Tibial nerve (tissue), 4 donors: ENCODE measurements around the gene LRRC3C. TPM values are rescaled to one million over a fixed set of nuclear protein-coding genes. Genes with fewer than 3 reads are reported as not detected.

Experiments
- DNase-seq, 2 donors: peaks; one replicate each; pipeline ENCODE4 v3.0.0-alpha.2; 2019; ENCODE audit warnings: low spot score in 2 of 2
- H3K27ac ChIP-seq, 4 donors: fragments of 200-600 bp; sonication (generic) in 3 of 4; one replicate each; pipeline ENCODE4 v1.5.1; 2017 to 2019; ENCODE audit warnings: mild to moderate bottlenecking in 1 of 4
- H3K27me3 ChIP-seq, 2 donors: fragments of 200-600 bp; sonication (generic) in 1 of 2; one replicate each; pipeline versions ENCODE4 v1.5.1 to v1.6.0; 2017 to 2019
- H3K36me3 ChIP-seq, 3 donors: fragments of 200-600 bp; sonication (generic); one replicate each; pipeline ENCODE4 v1.5.1; 2018 to 2019
- H3K4me1 ChIP-seq, 4 donors: fragments of 200-600 bp; sonication (generic) in 3 of 4; one replicate each; pipeline ENCODE4 v1.5.1; 2017 to 2019
- H3K4me3 ChIP-seq, 4 donors: fragments of 200-600 bp; sonication (generic) in 3 of 4; one replicate each; pipeline ENCODE4 v1.5.1; 2017 to 2019; ENCODE audit warnings: mild to moderate bottlenecking in 1 of 4, moderate library complexity in 1 of 4
- H3K9me3 ChIP-seq, 4 donors: fragments of 200-600 bp; sonication (generic) in 3 of 4; one replicate each; pipeline ENCODE4 v1.5.1; 2017 to 2019
- CTCF ChIP-seq, 5 experiments: fragments of 200-600 bp in 3 of 5; fragments of 450-650 bp in 2 of 5; sonication (generic) in 3 of 5; IDR thresholded peaks; one replicate each; pipeline ENCODE4 v1.5.1; 2016 to 2019; ENCODE audit warnings: antibody characterized with exemption in 5 of 5, mild to moderate bottlenecking in 3 of 5, moderate library complexity in 2 of 5
- EP300 ChIP-seq, 2 donors: sonication (generic); formaldehyde crosslinking; IDR thresholded peaks; one replicate each; pipeline ENCODE4 v1.6.1; 2017; ENCODE audit warnings: antibody characterized with exemption in 2 of 2, mild to moderate bottlenecking in 1 of 2
- POLR2A ChIP-seq, 2 donors: fragments of 450-650 bp; IDR thresholded peaks; one replicate each; pipeline ENCODE4 v1.6.1; 2017; ENCODE audit warnings: antibody characterized with exemption in 2 of 2, mild to moderate bottlenecking in 2 of 2, moderate library complexity in 2 of 2
- WGBS, 2 donors: methylation state at CpG; one replicate each; pipeline ENCODE4 v1.1.5; 2018; 5-methylcytosine and 5-hydroxymethylcytosine counted together
- total RNA-seq, 4 donors: library from RNA; depleted of rRNA; stranded (reverse); fragments of >200 nt; gene quantifications; one replicate each; pipeline ENCODE4 v1.1.0, GENCODE V29; 2016

LRRC3C gene
- total RNA-seq, 4 donors from 2014 or later, result not detected

GRCh38 chr17:39981766-39982375, 54.3 kb downstream of the LRRC3C start:
- Histone ChIP-seq H3K27me3 (no peaks in the 10 kb centered on the region), H3K36me3 (peaks cover 0 to 29% (median 24%) of the 10 kb centered on the region in 3 donors), H3K4me1 (peaks cover 0 to 35% (median 21%) of the 10 kb centered on the region in 4 donors), H3K9me3 (no peaks in the 10 kb centered on the region), H3K27ac (peak overlapping the region in 2 of 4 donors; percentile 92 to 96), H3K4me3 (peak overlapping the region; percentile 63 to 95 (median 90))
- TF ChIP-seq CTCF (IDR thresholded peaks at IDR 0.05), result no peak
- WGBS, 2 donors, result 23 to 33% methylated on average over 7 of the region's 7 CpGs
- DNase-seq, result no peak

DNA sequence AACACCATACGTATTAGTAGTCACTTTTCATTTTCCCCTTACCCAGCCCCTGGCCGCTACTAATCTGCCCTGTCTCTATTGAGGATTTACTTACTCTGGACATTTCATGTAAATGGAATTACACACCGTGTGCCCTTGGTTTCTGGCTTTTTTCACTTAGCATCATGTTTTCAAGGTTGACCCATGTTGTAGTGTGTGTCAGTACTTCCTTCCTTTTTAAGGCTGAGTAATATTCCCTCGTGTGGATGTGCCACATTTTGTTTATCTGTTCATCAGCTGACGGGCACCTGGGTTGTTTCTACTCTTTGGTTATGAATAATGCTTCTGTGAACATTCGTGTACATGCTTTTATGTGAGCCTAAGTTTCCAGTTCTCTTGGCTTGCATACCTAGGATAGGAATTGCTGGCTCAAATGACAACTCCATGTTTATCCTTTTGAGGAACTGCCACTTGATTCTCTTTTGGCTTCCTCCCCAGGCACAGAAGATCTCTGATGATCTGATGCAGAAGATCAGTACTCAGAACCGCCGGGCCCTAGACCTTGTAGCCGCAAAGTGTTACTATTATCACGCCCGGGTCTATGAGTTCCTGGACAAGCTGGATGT, 60.8 kb downstream of the LRRC3C start:
- Histone ChIP-seq H3K36me3 (peaks cover 8 to 93% (median 78%) of the 10 kb centered on the region in 3 donors), H3K9me3 (no peaks in the 10 kb centered on the region), H3K4me1 (peaks cover 0 to 5% (median under 1%) of the 10 kb centered on the region in 4 donors), H3K27ac (no peak overlapping the region), H3K4me3 (no peak overlapping the region), H3K27me3 (no peaks in the 10 kb centered on the region)
- 94 to 95% methylated on average over 11 of the region's 11 CpGs for WGBS, 2 donors
- DNase-seq, result no peak
- TF ChIP-seq CTCF (IDR thresholded peaks at IDR 0.05), result no peak
- TF ChIP-seq EP300 (IDR thresholded peaks at IDR 0.05), result no peak
- no peak for TF ChIP-seq POLR2A (IDR thresholded peaks at IDR 0.05)

DNA sequence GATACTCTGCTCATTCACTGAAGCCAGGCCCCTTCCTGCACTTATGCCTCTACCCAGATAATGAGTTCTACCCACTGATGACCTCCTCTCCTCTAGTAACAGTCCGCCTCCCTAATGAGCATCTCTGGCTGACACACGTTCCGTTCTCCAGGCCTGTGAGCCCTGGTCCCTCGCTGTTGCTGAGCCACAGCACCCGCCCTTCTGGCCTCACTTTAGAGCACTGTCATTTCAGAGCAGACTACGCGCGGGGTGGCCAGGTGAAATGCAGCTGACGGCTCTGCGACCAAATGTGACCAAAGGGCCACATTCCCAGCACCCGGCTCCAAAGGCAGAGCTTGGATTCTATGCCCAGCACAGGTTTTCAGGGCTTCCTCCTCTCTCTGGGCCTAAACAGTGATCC, 66.9 kb downstream of the LRRC3C start:
- H3K36me3 ChIP-seq, result peaks cover 11 to 96% (median 66%) of the 10 kb centered on the region in 3 donors
- no peaks in the 10 kb centered on the region for H3K27me3 ChIP-seq
- WGBS, 2 donors, result 87 to 90% methylated on average over 11 of the region's 11 CpGs
- DNase-seq, result no peak
- H3K9me3 ChIP-seq, result no peaks in the 10 kb centered on the region
- TF ChIP-seq POLR2A (IDR thresholded peaks at IDR 0.05), result no peak
- TF ChIP-seq EP300 (IDR thresholded peaks at IDR 0.05), result no peak
- TF ChIP-seq CTCF (IDR thresholded peaks at IDR 0.05), result no peak
- H3K4me1 ChIP-seq, result peaks cover 0 to 10% (median 0%) of the 10 kb centered on the region in 4 donors
- no peak overlapping the region for H3K27ac ChIP-seq
- no peak overlapping the region for H3K4me3 ChIP-seq

Other genes with a start within 250 kb of the LRRC3C start
- 10 to 100 TPM; 10.9 to 16.5 (median 15.1) TPM for gene PGAP3, start 239.7 kb upstream of the LRRC3C start, total RNA-seq
- gene ERBB2, start 227.7 kb upstream of the LRRC3C start, total RNA-seq, result 100 to 1,000 TPM; 101 to 131 (median 114) TPM
- gene MIEN1, start 197.2 kb upstream of the LRRC3C start, total RNA-seq, result 10 to 100 TPM; 29.8 to 65.3 (median 43.5) TPM
- under 1 TPM in 3 of 4 donors, not detected in 1; 0.21 to 0.39 (median 0.30) TPM for gene GRB7, start 189.8 kb upstream of the LRRC3C start, total RNA-seq
- gene IKZF3, start 63.4 kb upstream of the LRRC3C start, total RNA-seq, result 1 to 10 TPM in 2 of 4 donors, under 1 TPM in 2; 0.30 to 1.9 (median 1.0) TPM
- gene ZPBP2, start 59.5 kb upstream of the LRRC3C start, total RNA-seq, result not detected
- 10 to 100 TPM in 3 of 4 donors, 1 to 10 TPM in 1; 8.1 to 21.2 (median 16.8) TPM for gene GSDMB, start 9.1 kb upstream of the LRRC3C start, total RNA-seq
- gene ORMDL3, start 131 bp upstream of the LRRC3C start, total RNA-seq, result 10 to 100 TPM; 45.7 to 88.2 (median 72.3) TPM
- under 1 TPM in 1 of 4 donors, not detected in 3; 0.20 TPM for gene GSDMA, start 35.3 kb downstream of the LRRC3C start, total RNA-seq
- 100 to 1,000 TPM in 1 of 4 donors, 10 to 100 TPM in 3; 64.7 to 109 (median 72.1) TPM for gene PSMD3, start 53.1 kb downstream of the LRRC3C start, total RNA-seq
- gene CSF3, start 87.7 kb downstream of the LRRC3C start, total RNA-seq, result 1 to 10 TPM in 1 of 4 donors, under 1 TPM in 1, not detected in 2; 0.59 to 2.1 TPM
- gene MED24, start 126.7 kb downstream of the LRRC3C start, total RNA-seq, result 100 to 1,000 TPM in 2 of 4 donors, 10 to 100 TPM in 2; 55.1 to 146 (median 84.6) TPM
- gene THRA, start 135.2 kb downstream of the LRRC3C start, total RNA-seq, result 10 to 100 TPM; 65.4 to 86.1 (median 78.4) TPM
- gene NR1D1, start 172.9 kb downstream of the LRRC3C start, total RNA-seq, result 10 to 100 TPM; 16.8 to 48.2 (median 21.0) TPM
- 100 to 1,000 TPM in 3 of 4 donors, 10 to 100 TPM in 1; 78.0 to 113 (median 107) TPM for gene MSL1, start 194.2 kb downstream of the LRRC3C start, total RNA-seq
- 100 to 1,000 TPM in 1 of 4 donors, 10 to 100 TPM in 3; 85.2 to 122 (median 93.4) TPM for gene CASC3, start 212.8 kb downstream of the LRRC3C start, total RNA-seq
- gene RAPGEFL1, start 249.7 kb downstream of the LRRC3C start, total RNA-seq, result 10 to 100 TPM in 1 of 4 donors, 1 to 10 TPM in 3; 4.8 to 30.0 (median 6.9) TPM